Endothelial cell of umbilical vein (primary cell): Measurements from ENCODE around the gene RASAL1. TPM values are rescaled to one million over a fixed set of nuclear protein-coding genes. Genes with fewer than 3 reads are reported as not detected.
A peak's percentile ranks its signal among the peaks of the same experiment; 100 is the strongest.

ENCODE experiments used
- BruUV-seq: library from RNA; stranded (reverse); fragments of 400-500 nt; replicated peaks from 2 replicates; lab custom pipeline; 2021; lab: Mats Ljungman, UMichigan
- CTCF ChIA-PET: fragments of 300-600, 350-600 bp; sonication (Branson Sonifier 250); formaldehyde crosslinking; loops from one replicate; lab custom pipeline; 2021; ENCODE audit warnings: antibody characterized with exemption, inconsistent platforms; lab: Charles Lee
- POLR2A ChIA-PET: fragments of 300-600, 350-600 bp; sonication (Branson Sonifier 250); formaldehyde crosslinking; loops from one replicate; lab custom pipeline; 2021; ENCODE audit warnings: antibody characterized with exemption, inconsistent platforms; lab: Charles Lee
- DNase-seq: peaks from one replicate; pipeline ENCODE4 v3.0.0-alpha.2; 2011; ENCODE audit warnings: low read depth, low spot score
- FAIRE-seq: peaks from 2 replicates; lab custom pipeline; 2011; peaks lifted over from hg19 to GRCh38; lab: Jason Lieb, UNC
- H2AFZ ChIP-seq: 2 replicates; pipeline ENCODE4 v1.6.0; 2012; ENCODE audit warnings: low read depth, low read length, control low read depth, inconsistent platforms
- H3K27ac ChIP-seq: 2 replicates; pipeline ENCODE4 v1.5.1; 2011; ENCODE audit warnings: low read depth, mild to moderate bottlenecking, control low read depth, low read length, moderate library complexity; ENCODE audit not compliant: insufficient read depth
- H3K27me3 ChIP-seq, 2 experiments: 2 replicates each; pipeline versions ENCODE4 v1.6.0 to v1.6.1; 2011; ENCODE audit warnings: low read length in 2 of 2, mixed read lengths in 1 of 2; ENCODE audit not compliant: control insufficient read depth in 2 of 2, insufficient read depth in 2 of 2
- H3K36me3 ChIP-seq, 2 experiments: 2 replicates in 1 of 2; 3 replicates in 1 of 2; pipeline ENCODE4 v1.5.1; 2011; ENCODE audit warnings: low read length in 2 of 2, mild to moderate bottlenecking in 1 of 2, moderate library complexity in 1 of 2; ENCODE audit not compliant: control insufficient read depth in 2 of 2, insufficient read depth in 2 of 2; ENCODE audit errors: extremely low read depth in 1 of 2
- H3K4me1 ChIP-seq: 3 replicates; pipeline ENCODE4 v1.5.1; 2011; ENCODE audit warnings: mild to moderate bottlenecking, low read length; ENCODE audit not compliant: control insufficient read depth, insufficient read depth; ENCODE audit errors: extremely low read depth
- H3K4me2 ChIP-seq: 2 replicates; pipeline ENCODE4 v1.6.1; 2011; ENCODE audit warnings: low read length, control low read depth, mixed read lengths; ENCODE audit not compliant: insufficient read depth
- H3K4me3 ChIP-seq, 3 experiments: fragments of 200-600 bp in 1 of 3; sonication (generic), shearing (Covaris generic) in 1 of 3; replicated peaks in 1 of 3; 2 replicates each; pipeline ENCODE4 v1.5.1; 2011 to 2016; ENCODE audit warnings: control low read depth in 3 of 3, low read length in 3 of 3, mild to moderate bottlenecking in 2 of 3, inconsistent platforms in 1 of 3, low read depth in 1 of 3, moderate library complexity in 1 of 3; ENCODE audit not compliant: insufficient read depth in 1 of 3
- H3K79me2 ChIP-seq: 2 replicates; pipeline ENCODE4 v1.6.0; 2012; ENCODE audit warnings: low read length, inconsistent platforms; ENCODE audit not compliant: control insufficient read depth, insufficient read depth
- H3K9ac ChIP-seq: replicated peaks from 2 replicates; pipeline ENCODE3; 2011; ENCODE audit warnings: low read length, control low read depth; ENCODE audit not compliant: insufficient read depth; ENCODE audit errors: extremely low read depth
- H3K9me1 ChIP-seq: replicated peaks from 3 replicates; pipeline ENCODE4 v1.6.0; 2011; ENCODE audit warnings: mild to moderate bottlenecking, low read length; ENCODE audit not compliant: control insufficient read depth, insufficient read depth; ENCODE audit errors: extremely low read depth
- H3K9me3 ChIP-seq: replicated peaks from 2 replicates; pipeline ENCODE4 v1.5.1; 2012; ENCODE audit warnings: low read length, inconsistent platforms; ENCODE audit not compliant: control insufficient read depth, insufficient read depth
- H4K20me1 ChIP-seq: replicated peaks from 2 replicates; pipeline ENCODE3; 2011; ENCODE audit warnings: mild to moderate bottlenecking, low read length; ENCODE audit not compliant: control insufficient read depth, insufficient read depth; ENCODE audit errors: extremely low read depth
- EZH2 ChIP-seq: IDR thresholded peaks from 2 replicates; pipeline ENCODE4 v1.6.1; 2012; ENCODE audit warnings: borderline replicate concordance, low read depth, mild to moderate bottlenecking, moderate library complexity, low read length, inconsistent platforms; ENCODE audit not compliant: severe bottlenecking
- FOS ChIP-seq: IDR thresholded peaks from 2 replicates; pipeline ENCODE4 v1.6.1; 2011; ENCODE audit warnings: mild to moderate bottlenecking, low read length, moderate library complexity, borderline replicate concordance; ENCODE audit not compliant: insufficient read depth
- GATA2 ChIP-seq: IDR thresholded peaks from 2 replicates; pipeline ENCODE4 v1.7.0; 2011; ENCODE audit warnings: low read depth, mild to moderate bottlenecking, moderate library complexity, mixed read lengths, low read length; ENCODE audit not compliant: insufficient read length, insufficient read depth
- JUN ChIP-seq: IDR thresholded peaks from 2 replicates; pipeline ENCODE4 v1.6.1; 2011; ENCODE audit warnings: borderline replicate concordance, low read depth; ENCODE audit not compliant: insufficient read length, insufficient read depth
- MAX ChIP-seq: IDR thresholded peaks from 2 replicates; pipeline ENCODE4 v1.6.1; 2011; ENCODE audit not compliant: insufficient read depth, insufficient read length
- MYC ChIP-seq: IDR thresholded peaks from one replicate; pipeline ENCODE4 v1.6.1; 2011; ENCODE audit warnings: mild to moderate bottlenecking, low read depth, low read length
- POLR2A ChIP-seq: IDR thresholded peaks from 2 replicates; pipeline ENCODE4 v1.6.1; 2012; ENCODE audit warnings: low read depth, mild to moderate bottlenecking, control low read depth, low read length
- POLR2AphosphoS5 ChIP-seq: IDR thresholded peaks from 2 replicates; pipeline ENCODE4 v1.6.1; 2012; ENCODE audit warnings: low read depth, mild to moderate bottlenecking, control low read depth, low read length, moderate library complexity; ENCODE audit not compliant: insufficient read depth
- dilution Hi-C: fragments of 300-500 bp; cut with MboI; formaldehyde crosslinking; loops from one replicate; pipeline ENCODE4 v1.15.0; 2019; ENCODE audit warnings: low sequenced_read_pairs; ENCODE audit not compliant: extremely low pct_ligation_motif_present
- intact Hi-C: fragments of 100-400 bp; cut with micrococcal nuclease; formaldehyde crosslinking; loops from one replicate; pipeline ENCODE4 v1.10.0; 2022
- polyA plus RNA-seq, 4 experiments: library from polyadenylated mRNA; depleted of rRNA in 3 of 4; stranded (reverse) in 3 of 4; unstranded in 1 of 4; fragments of >200 nt; gene quantifications; 2 replicates each; pipeline versions ENCODE4 v1.2.1 to v1.2.3, GENCODE V29; 2011 to 2012; ENCODE audit warnings: missing spikeins in 1 of 4
- total RNA-seq: library from RNA; stranded (reverse); gene quantifications from 2 replicates; pipeline ENCODE4 v1.2.3, GENCODE V29; 2021
- TF ChIP-seq, protein P1 (sequence below), 2 donors: IDR thresholded peaks; 1 replicate in 1 of 2; 2 replicates in 1 of 2; pipeline ENCODE4 v1.5.1; 2011; ENCODE audit warnings: low read length in 2 of 2, mild to moderate bottlenecking in 2 of 2, moderate library complexity in 2 of 2, control low read depth in 1 of 2, inconsistent platforms in 1 of 2, low read depth in 1 of 2; ENCODE audit not compliant: insufficient read depth in 1 of 2; ENCODE audit errors: extremely low read depth in 1 of 2

The RASAL1 gene
- total and polyA plus RNA-seq, 2 donors (not counting 3 experiments of a cell fraction or from before 2014, with no cell fraction given) = not detected

GRCh38 chr12:113149361-113150150 is 14.0 kb upstream of the RASAL1 start, which contains the start of gene CFAP73:
Gene CFAP73, plus strand, starts transcription at chr12:113149724. Its CDS starts 134 bp downstream, at chr12:113149858.
- peaks cover 22 to 26% of the 10 kb centered on the region in 2 experiments for H3K27me3 ChIP-seq
- FAIRE-seq (no peak), DNase-seq (peak; percentile 33)
- no TSS peak for BruUV-seq
- intact Hi-C loops (loop anchor here (5.0 kb wide), 1 partner anchor 52 kb away; no protein-coding TSS in a partner anchor), dilution Hi-C loops (no loop called here)
- ChIA-PET CTCF (interaction anchor here (0.8 to 1.3 kb wide), 3 partner anchors 25 to 276 kb away, joined by 3 to 4 read pairs (median 3); no protein-coding TSS in a partner anchor), POLR2A (no interaction called here)
- no peak within 1 kb of the TSS for H3K27ac ChIP-seq
- H3K9me3 ChIP-seq = no peaks in the 10 kb centered on the region
- TF ChIP-seq FOS = no peak
- no peak for TF ChIP-seq GATA2
- TF ChIP-seq, protein P1, sequence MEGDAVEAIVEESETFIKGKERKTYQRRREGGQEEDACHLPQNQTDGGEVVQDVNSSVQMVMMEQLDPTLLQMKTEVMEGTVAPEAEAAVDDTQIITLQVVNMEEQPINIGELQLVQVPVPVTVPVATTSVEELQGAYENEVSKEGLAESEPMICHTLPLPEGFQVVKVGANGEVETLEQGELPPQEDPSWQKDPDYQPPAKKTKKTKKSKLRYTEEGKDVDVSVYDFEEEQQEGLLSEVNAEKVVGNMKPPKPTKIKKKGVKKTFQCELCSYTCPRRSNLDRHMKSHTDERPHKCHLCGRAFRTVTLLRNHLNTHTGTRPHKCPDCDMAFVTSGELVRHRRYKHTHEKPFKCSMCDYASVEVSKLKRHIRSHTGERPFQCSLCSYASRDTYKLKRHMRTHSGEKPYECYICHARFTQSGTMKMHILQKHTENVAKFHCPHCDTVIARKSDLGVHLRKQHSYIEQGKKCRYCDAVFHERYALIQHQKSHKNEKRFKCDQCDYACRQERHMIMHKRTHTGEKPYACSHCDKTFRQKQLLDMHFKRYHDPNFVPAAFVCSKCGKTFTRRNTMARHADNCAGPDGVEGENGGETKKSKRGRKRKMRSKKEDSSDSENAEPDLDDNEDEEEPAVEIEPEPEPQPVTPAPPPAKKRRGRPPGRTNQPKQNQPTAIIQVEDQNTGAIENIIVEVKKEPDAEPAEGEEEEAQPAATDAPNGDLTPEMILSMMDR (IDR thresholded peaks at IDR 0.05; ENCODE audit: extremely low read depth in 1 of 2, insufficient read depth in 1 of 2, low read depth in 1 of 2, low read length in 2 of 2) = no peak
- TF ChIP-seq POLR2A = no peak
- no peak for TF ChIP-seq POLR2AphosphoS5
- TF ChIP-seq EZH2 = no peak
- no peak for TF ChIP-seq MAX
- TF ChIP-seq JUN = no peak
- TF ChIP-seq MYC = no peak
- no peak within 1 kb of the TSS for H3K9ac ChIP-seq
- no peak within 1 kb of the TSS for H2AFZ ChIP-seq
- no peak within 1 kb of the TSS for H3K4me3 ChIP-seq
- H4K20me1 ChIP-seq = no peaks in the 10 kb centered on the region
- no peaks in the 10 kb centered on the region for H3K36me3 ChIP-seq
- H3K9me1 ChIP-seq = no peaks in the 10 kb centered on the region
- H3K4me2 ChIP-seq = no peak within 1 kb of the TSS
- no peaks in the 10 kb centered on the region for H3K4me1 ChIP-seq
- no peaks in the 10 kb centered on the region for H3K79me2 ChIP-seq
